ENCODE results near the gene LONRF2.
"Not testable (repeated sequence)": the region's sequence is repeated elsewhere in the genome, so short reads cannot be mapped to it uniquely, and the experiment has no call there.

LONRF2 gene

DNA sequence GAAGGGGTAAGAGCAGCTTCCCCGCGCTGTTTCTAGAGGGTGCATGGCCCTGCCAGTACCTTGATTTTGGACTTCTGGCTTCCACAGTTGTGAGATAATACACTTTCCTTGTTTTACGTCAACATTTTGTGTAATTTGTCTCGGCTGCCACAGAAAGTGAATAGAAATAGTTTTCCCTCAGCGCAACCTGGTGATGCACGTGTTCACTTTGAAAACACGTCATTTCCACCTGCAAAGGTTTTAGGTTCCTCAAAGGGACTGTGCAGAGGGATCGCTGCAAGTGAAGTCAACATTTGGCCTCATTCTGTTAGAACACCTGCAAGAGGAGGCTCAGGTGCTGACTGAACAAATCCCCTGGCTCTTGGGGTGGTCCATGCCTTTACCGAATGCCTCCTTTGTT, 71.7 kb downstream of the LONRF2 start:
- DNase-seq, result no peak

DNA sequence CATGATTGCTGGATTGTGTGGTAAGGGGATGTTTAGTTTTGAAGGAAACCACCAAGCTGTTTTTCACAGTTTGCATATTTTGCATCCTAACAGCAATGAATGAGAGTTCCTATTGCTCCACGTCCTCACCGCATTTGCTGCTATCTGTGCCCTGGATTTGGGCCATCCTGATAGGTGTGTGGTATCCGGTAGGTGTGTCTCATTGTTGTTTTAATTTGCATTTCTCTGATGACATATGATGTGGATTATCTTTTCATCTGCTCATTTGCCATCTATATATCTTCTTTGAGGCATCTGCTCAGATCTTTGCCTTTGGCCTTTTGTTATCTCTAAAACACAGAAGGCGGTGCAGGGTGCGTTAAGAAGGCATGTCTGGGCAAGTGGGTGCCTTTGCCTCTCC, 73.3 kb downstream of the LONRF2 start:
- no peak for DNase-seq

DNA sequence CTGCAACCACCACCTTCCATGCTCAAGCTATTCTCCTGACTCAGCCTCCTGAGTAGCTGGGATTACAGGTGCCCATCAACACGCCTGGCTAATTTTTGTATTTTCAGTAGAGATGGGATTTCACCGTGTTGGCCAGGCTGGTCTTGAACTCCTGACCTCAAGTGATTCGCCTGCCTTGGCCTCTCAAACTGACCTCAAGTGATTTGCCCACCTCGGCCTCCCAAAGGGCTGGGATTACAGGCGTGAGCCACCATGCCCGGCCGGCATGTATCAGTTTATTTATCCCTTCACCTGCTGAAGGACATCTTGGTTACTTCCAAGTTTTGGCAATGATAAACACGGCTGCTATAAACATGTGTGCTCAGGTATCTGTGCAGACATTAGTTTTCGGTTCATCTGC, 73.7 kb downstream of the LONRF2 start:
- DNase-seq, result not testable (repeated sequence)

DNA sequence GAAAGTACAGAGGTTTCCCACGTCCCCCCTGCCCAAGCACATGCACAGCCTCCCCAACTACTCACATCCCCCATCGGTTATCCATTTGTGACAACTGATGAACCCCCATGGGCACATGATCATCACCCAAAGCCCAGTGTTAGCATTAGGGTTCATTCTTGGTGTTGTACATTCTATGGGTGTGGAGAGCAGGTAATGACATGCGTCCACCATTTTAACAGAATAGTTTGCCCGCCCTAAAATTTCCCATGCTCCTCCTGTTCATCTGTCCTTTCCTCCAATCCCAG, 74.3 kb downstream of the LONRF2 start:
- no peak for DNase-seq

DNA sequence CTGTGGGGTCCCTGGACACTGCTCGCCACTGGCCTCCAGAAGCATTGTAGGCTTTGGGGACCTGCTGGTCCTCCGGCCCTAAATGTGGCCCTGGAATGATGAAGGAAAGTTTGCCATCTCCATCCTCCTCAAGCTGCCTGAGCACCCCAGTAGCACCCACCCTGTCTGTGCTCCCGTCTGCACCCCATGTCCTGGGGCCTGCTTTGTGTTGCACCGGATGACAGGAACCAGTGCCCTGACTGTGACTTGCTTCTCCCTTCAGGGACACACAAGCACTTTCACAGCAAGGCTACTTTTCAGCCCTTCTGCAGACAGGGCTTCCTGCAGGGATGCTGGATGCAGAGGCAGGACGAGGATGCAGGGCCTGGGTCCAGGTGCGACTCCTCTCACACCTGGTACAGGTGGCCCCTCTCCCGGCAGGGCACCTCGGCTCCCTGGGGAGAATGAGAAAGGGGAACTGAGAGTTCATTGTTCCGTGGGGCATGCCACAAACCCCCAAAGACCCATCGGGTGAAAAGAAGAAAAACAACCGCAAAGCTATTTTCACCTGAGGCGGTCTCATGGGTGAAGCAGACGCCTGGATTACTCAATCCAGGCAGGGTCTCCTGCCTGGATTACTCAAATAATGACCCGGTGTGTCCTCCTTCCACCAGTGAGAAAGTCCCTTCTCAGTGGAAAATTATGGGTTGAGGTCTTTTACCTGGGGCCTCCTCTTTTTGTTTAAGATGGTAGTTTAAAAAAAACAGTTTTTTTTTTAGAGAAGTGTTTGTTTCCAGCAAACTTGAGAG, 74.9 kb downstream of the LONRF2 start:
- no peak for DNase-seq

DNA sequence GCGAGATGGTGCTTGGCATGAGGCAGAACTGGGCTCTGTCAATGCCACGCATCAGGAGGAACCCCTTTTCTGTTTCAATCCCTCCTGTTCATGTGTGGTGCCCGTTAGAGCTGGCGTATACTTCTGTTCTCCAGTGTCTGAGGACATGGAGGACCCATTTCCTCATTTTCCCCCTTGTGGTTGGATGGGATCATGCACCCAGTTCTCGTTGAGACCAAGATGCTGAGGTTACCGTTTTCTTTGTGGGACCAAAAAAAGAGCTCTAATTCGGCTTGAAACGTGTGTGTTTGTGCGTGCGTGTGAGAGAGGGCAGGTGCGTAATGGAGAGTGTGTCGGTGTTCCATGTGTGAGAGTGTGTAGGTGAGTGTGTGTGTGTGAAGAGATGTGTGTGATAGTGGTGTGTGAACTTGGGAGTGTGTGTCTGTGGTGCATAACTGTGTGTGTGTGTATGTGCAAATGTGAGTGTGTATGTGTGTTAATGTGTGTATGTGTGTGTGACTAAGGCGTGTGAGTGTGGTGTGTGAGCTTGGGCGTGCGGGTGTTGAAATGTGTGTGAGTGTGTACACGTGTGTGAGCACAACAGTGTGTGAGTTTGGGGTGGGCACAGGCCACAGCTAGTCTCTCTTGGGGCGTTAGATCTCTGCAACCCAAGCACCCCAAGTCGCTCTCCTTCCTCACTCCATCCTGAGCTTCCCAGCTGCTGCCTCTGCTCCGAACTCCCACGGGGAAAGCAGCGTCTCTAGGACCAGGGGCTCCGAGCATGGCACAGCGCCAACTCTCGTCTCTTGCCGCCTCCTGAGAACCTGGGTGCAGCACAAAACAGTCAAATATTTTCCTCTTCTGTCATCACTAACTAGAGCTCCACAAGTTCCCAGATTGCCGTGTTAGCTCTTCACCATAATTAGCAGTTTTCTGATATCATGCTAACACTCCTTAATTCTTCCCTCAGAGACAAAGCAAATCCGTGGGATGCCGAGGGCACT, 75.8 kb downstream of the LONRF2 start:
- no peak for DNase-seq

DNA sequence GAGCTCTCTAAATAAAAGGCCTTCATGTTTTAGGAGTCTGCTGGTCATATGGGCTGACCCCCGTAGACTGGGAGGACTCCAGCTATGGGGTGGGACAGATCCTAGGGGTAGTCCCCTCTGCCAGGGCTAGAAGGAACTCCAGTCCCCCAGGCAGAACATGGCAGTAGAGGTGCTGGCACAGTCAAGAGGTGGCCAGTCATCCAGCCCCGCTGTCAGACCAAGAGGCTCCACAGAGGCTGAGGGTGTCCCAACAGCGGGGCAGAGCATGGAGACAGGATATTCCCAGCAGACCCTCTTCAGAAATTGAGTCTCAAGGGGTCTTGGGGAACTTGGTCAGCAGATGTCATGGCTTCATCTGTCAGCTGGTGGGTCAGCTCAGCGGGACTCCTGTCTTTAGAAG, 76.6 kb downstream of the LONRF2 start:
- no peak for DNase-seq

DNA sequence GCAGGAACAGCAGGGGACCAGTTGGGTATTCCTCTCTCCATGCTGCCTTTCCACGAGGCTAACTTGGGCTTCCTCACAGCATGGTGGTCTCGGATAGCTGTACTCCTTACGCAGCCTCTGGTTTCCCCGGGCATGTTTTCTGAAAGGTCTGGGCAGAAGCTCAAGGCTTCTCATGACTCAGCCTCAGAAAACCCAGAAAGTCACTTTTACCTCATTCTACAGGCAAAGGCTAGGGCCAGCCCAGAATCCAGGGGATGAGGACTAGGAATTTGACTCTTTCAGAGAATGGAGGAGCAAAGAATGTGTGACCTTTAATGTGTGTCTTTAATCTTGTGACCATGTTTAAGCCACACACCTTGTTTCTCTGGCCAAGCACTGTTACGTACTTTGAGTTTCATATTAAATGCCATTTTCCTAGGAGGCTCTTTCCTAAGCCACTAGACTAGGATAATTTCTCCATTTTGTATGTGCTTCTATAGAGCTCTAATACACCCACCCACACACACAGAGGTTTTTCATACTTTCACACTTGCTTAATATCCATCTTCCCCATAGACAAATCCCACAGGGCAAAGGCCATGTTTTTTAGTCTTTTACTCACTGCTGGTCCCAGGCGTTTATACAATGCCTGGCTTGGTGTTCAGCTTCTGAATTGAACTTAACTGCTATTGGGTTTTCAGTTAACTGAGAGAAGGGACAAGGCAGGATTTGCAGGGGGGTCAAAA, 77.3 kb downstream of the LONRF2 start:
- DNase-seq, result peak; percentile 16

DNA sequence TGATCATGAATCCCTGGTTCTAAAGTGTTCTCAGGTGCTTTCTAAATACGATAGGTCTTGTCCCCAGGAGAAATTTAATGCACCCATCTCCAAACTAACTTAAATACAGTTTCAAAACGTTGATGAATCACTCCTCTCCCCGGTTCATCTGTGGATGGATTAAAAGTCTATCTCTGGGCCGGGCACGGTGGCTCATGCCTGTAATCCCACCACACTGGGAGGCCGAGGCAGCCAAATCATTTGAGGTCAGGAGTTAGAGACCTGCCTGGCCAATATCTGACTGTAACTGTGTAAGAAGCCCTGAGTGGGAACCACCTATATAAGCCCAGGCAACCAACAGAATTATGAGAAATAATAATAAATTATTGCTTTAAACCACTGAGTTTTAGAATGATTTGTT, 78.7 kb downstream of the LONRF2 start:
- no peak for DNase-seq

DNA sequence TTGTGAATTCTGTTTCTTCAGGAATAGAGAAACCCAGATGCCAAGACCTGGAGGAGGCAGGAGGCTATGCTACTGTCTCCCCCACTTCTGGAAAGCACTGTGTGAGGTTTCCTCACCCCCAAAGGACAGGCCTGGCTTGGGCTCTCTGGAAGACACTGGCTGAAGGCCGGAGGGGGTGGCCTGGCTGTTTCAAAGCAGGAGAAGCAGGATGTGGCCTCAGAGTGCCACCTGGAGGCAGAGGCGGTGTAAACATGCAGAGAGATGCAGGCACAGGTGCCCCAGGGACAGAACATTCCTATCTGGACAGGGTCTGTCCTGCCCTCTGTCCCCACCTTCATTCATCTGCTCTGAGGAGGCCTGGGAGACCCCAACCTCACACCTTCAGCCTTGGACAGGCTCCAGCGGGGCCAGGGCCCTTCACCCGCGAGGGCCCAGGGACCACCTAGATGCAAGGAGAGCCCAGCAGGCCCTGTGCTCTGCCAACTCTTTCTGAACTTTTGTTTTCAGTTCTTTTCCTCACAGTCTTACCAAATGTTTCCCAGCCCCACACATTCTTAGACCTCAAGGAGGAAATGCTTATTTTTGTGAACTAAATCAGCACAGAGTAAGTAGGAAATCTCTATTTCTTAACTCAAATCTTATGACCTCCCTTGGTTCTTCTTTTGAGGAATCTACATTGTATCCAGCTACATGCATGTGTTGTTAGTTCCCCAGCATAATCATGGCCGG, 79.2 kb downstream of the LONRF2 start:
- DNase-seq, result peak; percentile 48

DNA sequence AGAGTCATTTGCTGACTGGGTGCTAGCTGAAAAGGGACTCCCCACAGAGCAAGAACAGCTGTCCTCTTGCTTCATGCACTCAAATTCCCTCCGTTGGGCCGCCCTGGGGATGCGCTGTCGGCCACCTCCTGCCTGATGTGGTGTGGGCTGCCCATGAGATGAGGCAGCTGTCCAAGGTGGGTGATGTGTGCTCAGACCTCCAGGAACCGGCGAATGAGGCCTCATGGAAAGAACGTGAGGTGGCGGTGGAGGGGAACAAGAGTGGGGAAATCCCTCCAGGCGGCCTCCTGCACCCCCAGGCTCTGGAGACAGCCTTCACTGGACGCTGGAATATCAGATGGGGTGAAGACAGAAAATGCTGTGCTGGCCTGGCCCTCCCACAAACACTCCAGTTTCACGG, 79.8 kb downstream of the LONRF2 start:
- no peak for DNase-seq

DNA sequence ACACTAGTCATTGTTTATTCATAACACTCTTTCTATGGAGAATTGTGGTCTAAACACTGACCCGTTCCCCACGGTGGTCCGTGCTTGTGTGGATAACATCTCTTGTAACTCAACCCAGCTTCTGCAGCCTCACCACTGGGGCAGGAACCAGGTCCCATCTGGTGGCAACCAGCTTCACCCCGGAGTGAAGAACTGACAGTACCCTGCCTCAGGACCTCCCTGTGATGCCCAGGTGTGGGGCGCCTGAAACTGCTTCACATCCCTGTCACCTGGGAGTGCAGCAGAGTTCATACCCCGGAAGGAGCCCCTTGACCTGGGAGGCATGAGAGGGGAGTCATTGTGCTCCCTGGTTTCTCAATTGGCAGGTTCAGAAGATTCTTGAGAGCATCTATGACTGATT, 81.1 kb downstream of the LONRF2 start:
- no peak for DNase-seq

DNA sequence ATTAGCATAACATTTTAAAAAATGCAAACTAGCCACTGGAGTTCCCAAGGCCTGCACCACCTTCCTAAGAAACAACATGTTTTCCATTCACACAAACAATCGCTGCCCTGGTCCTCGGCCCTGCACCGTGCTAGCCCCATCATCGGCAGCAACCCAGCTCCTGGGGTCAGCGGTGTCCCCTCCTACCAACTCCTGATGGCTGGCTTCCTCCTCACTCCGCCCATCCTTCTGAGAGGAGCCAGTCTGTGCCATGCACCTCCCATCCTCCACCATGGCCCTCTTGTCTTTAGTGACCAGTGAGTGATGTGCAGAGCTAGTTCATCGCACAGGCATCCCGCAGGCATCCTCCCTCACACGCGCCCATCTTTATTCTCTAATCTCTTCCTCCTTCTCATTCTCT, 81.9 kb downstream of the LONRF2 start:
- DNase-seq, result no peak

DNA sequence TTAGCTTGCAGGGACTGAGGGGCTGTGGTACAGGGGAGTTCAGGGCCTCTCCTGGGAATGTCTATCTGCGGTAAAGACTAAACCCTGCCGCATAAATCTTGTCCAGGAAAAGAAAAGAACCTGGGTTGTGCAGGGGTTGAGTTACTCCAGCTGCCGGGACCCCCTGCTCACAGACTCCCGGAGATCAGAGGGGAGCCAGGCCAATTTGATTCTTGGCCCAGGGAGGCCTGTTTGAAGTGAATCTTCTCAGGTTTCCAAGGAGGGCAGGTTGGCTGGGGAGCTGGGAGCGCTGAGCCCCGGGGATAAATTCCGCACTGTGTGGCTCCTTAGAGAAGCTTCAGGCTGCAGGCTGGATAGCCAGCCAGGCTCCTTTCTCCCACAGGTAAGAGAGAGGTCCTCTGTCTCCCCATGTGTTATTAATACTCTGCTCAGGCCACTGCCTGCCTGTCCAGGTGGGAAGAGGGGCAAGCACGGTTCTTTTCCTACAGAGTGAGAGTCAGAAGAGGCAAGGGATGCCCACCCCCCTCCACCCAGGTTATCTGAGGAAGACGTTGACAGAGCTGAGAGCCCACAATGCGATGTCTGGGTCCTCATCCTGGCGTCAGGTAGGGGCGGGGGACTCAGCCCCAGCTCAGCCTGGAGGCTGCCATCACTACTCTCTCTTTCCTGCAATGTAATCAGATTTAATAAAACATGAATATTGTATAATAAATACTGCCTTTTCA, 82.7 kb downstream of the LONRF2 start:
- DNase-seq, result no peak

DNA sequence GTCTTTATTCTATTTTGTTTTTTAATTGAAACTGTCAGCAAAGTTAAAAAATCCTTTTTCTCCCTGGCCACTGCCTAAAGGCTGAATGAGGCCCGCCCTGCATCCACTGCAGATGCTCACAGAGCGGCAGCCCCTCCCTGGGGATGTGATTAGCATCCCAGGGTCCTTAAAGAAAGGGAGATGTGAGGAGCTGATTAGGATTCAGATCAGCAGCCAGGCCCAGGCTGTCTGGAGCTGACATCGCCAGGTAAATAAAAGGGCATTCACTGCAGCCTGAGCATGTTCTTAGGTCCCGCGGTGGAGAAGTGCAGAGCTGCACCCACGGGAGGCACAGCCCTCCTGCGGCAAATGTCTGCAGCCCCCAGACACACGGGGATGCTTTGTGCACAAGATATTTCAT, 83.8 kb downstream of the LONRF2 start:
- no peak for DNase-seq

DNA sequence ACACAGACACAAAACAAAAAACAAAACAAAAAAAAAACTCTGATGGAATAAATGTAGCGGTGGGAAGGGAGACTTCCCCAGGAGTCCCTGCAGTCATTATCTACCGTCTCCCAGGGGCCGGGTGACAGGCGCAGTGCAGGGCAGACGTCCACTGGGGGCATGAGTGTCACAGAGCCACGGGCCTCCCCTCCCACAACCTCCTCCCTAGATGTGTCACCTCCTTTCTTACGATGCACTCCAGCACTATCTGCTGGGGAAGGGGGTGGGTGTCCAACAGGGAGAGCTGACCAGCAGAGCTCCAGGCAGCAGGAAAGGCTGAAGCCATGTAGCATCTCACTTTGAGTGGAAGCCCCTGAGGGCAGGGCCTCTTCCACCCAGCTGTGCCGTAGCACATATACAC, 84.5 kb downstream of the LONRF2 start:
- DNase-seq, result no peak

DNA sequence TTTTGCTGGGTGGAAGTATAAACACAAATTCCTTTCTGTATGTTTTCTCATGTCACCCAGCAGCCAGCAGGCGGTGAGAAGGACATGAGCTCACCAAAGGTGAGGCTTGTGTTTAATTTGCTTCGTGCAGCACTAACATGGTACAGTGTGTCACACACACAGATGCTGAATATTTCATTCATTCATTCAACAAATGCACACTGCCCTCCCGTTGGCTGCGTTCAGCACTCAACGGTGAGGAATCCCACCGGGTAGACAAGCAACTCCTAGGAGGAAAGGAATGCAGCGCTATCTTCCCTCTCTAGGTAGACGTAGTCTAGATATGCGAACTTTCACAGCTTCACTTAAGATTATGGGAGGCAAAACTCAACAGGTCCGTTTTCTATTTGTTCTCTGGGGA, 85.1 kb downstream of the LONRF2 start:
- DNase-seq, result no peak

DNA sequence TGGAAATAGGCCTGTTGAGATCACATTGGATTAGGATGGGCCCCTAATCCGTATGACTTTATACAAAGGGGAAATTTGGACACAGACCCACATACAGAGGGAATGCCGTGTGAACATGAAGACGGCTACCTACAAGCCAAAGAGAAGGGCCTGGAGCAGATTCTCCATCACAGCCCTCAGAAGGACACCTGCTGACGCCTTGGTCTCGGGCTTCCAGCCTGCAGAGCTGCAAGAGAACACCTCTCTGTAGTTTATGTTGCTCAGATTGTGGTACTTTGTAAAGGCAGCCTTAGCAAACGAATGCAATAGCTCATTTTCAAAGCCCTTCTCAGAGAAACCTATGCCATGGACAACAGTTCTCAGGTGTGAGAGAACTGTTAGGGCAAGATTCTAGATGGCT, 86.1 kb downstream of the LONRF2 start:
- DNase-seq, result no peak

DNA sequence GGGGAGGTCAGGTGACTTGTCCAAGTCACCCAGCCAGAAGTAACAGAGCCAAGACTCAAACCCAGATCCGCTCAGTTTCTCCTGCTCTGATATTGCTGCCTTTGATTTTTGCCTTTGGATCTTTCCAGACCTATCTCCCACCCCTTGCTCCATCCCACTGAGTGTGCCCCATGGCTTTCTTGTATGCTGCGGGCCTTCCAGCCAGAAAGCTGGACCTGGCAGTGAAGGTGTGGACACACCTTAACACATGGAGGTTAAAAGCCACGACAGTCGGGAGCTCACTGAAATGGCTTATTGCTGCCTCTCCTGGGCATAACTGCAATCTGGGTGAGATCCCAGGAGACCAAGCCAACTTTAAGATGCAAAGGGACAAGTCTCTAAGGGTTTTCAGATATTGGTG, 86.7 kb downstream of the LONRF2 start:
- DNase-seq, result no peak

DNA sequence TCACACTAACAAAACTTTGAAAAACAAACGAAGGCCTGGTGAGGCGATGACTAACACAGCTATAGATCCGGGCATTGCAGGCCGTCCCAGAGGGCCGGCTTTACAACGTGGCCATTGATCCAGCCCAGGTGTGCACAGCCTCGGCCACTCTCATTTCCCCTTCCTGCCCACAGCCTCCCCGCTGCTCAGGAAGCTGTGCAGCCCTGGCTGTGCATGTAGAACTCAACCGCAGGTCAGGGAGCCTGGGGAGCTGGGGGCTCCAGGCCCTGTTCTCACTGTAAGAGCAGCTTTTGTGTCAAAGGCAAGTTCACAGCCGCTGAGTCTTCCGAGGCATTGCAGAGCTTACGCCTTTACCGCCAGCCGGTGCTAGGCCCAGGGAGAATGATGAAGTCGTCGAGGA, 87.2 kb downstream of the LONRF2 start:
- no peak for DNase-seq

DNA sequence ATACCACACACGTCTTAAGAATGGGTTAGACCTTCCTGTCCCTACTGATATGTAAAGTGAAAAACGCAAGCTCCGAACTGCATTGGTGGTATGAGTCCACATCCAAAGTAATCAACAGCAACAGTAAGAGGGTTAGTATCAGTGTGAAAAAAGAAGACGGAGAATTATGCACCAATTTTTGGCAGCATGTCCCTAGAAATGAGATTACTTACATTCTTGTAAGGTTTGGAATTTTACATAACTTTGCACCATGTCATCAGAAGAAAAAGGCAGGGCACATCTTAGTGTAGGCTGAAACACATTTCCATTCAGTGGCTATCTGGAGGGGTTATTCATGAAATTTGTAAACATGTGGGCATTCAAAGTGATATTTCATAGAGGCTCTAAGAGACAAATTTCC, 88.2 kb downstream of the LONRF2 start:
- peak; percentile 33 for DNase-seq

DNA sequence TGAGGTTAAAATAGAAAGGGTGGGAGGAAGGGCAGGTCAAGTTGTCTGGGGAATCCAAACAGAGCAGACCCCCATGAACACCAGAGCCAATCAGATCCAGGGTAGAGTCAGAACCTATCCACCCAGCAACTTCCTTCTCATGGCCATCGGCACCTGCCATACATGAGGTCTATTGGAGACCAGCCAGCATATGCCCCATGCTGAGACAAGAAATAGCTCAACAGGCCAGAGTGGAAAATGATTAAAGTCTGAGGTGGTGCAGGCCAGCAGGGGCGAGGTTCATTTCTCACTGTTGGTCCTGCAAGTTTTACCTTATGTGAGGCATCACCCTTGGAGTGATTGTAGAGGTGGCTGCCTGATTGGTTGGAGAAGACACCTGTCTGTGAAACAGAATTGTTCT, 89.2 kb downstream of the LONRF2 start:
- no peak for DNase-seq
